Stimulated activated CD4-positive, alpha-beta T cell treated with anti-CD3 and anti-CD28 coated beads, Interleukin-2, amount 100 ng/mL, for 24 hours (primary cell): ENCODE measurements around the gene ANKLE1.
"Not testable (repeated sequence)": the region's sequence is repeated elsewhere in the genome, so short reads cannot be mapped to it uniquely, and the experiment has no call there.

Source experiments
- DNase-seq, 2 donors: peaks; one replicate each; pipeline ENCODE4 v3.0.0-alpha.2; 2020

ANKLE1 gene

GRCh38 chr19:17285415-17286135 lies 3.9 kb downstream of the ANKLE1 start:
- DNase-seq = no peak

- no peak for DNase-seq
Measured at GRCh38 chr19:17286263-17286662, 4.6 kb downstream of the ANKLE1 start.

- no peak for DNase-seq
Measured at GRCh38 chr19:17286752-17287151, 5.1 kb downstream of the ANKLE1 start.

- peak; percentile 59 to 77 for DNase-seq
Measured at GRCh38 chr19:17289489-17289888, 7.8 kb downstream of the ANKLE1 start.

- peak; percentile 84 to 88 for DNase-seq
Measured at GRCh38 chr19:17292301-17293074, 10.8 kb downstream of the ANKLE1 start.

GRCh38 chr19:17293605-17294004 lies 11.9 kb downstream of the ANKLE1 start:
- no peak for DNase-seq

GRCh38 chr19:17294051-17294891 lies 12.6 kb downstream of the ANKLE1 start:
- DNase-seq = peak; percentile 67 to 76

GRCh38 chr19:17295551-17295950 lies 13.8 kb downstream of the ANKLE1 start:
- not testable (repeated sequence) for DNase-seq

GRCh38 chr19:17296273-17296672 lies 14.6 kb downstream of the ANKLE1 start:
- no peak for DNase-seq

- DNase-seq = no peak
Measured at GRCh38 chr19:17296976-17297375, 15.3 kb downstream of the ANKLE1 start.

- no peak for DNase-seq
Measured at GRCh38 chr19:17300992-17301619, 19.4 kb downstream of the ANKLE1 start.

- DNase-seq = peak in 1 of 2 donors; percentile 41
Measured at GRCh38 chr19:17302391-17303166, 20.9 kb downstream of the ANKLE1 start.

- peak; percentile 94 to 96 for DNase-seq
Measured at GRCh38 chr19:17303167-17303939, 21.7 kb downstream of the ANKLE1 start, which contains the start of gene ABHD8. Gene ABHD8 (minus strand): TSS chr19:17303425. CDS start chr19:17301616, 1,809 bp downstream.

GRCh38 chr19:17303940-17304267 lies 22.2 kb downstream of the ANKLE1 start:
- no peak for DNase-seq

GRCh38 chr19:17304386-17305215 lies 22.9 kb downstream of the ANKLE1 start:
- no peak for DNase-seq

GRCh38 chr19:17305216-17305516 lies 23.5 kb downstream of the ANKLE1 start:
- no peak for DNase-seq

GRCh38 chr19:17305517-17306284 lies 24.0 kb downstream of the ANKLE1 start, which contains the start of gene MRPL34:
Gene MRPL34 (plus strand): TSS chr19:17305872. CDS start chr19:17305893, 21 bp downstream.
- DNase-seq = peak; percentile 93 to 96

- DNase-seq = no peak
Measured at GRCh38 chr19:17306285-17306714, 24.6 kb downstream of the ANKLE1 start.

- no peak for DNase-seq
Measured at GRCh38 chr19:17307876-17308377, 26.2 kb downstream of the ANKLE1 start.
